KMS-11 (cell line): ENCODE data around the gene EIF2B2.
A peak's percentile ranks its signal among the peaks of the same experiment; 100 is the strongest.

ENCODE experiments used
- H2AFZ ChIP-seq: fragments of 200-600 bp; sonication (generic); 2 replicates; pipeline ENCODE4 v1.6.1; 2016; ENCODE audit warnings: antibody characterized with exemption, mixed run types, low read depth
- H3K27ac ChIP-seq: fragments of 200-600 bp; sonication (generic); 2 replicates; pipeline ENCODE4 v1.6.1; 2016; ENCODE audit warnings: mild to moderate bottlenecking, mixed run types
- H3K27me3 ChIP-seq: fragments of 200-600 bp; sonication (generic); 2 replicates; pipeline ENCODE4 v1.6.1; 2017; ENCODE audit warnings: mild to moderate bottlenecking, low read depth, mixed run types, moderate library complexity; ENCODE audit not compliant: insufficient read depth
- H3K36me3 ChIP-seq: fragments of 200-600 bp; sonication (generic); 2 replicates; pipeline ENCODE4 v1.6.1; 2017; ENCODE audit warnings: mild to moderate bottlenecking, mixed run types; ENCODE audit not compliant: insufficient read depth
- H3K4me1 ChIP-seq: fragments of 200-600 bp; sonication (generic); 2 replicates; pipeline ENCODE4 v1.6.1; 2016; ENCODE audit warnings: mild to moderate bottlenecking, low read depth, mixed run types; ENCODE audit not compliant: poor library complexity, severe bottlenecking
- H3K4me2 ChIP-seq: fragments of 200-600 bp; sonication (generic); 2 replicates; pipeline ENCODE4 v1.7.0; 2016; ENCODE audit warnings: mild to moderate bottlenecking, mixed run types
- H3K4me3 ChIP-seq: fragments of 200-600 bp; sonication (generic); IDR thresholded peaks from 2 replicates; pipeline ENCODE4 v1.6.1; 2017; ENCODE audit warnings: low read depth, low read length, mixed read lengths; ENCODE audit not compliant: insufficient read depth
- H3K79me2 ChIP-seq: fragments of 200-600 bp; sonication (generic); 2 replicates; pipeline ENCODE4 v1.6.1; 2016; ENCODE audit warnings: low read depth, mixed run types; ENCODE audit not compliant: insufficient read depth
- H3K9ac ChIP-seq: fragments of 200-600 bp; sonication (generic); 2 replicates; pipeline ENCODE4 v1.6.1; 2016; ENCODE audit warnings: mild to moderate bottlenecking, mixed run types
- H4K20me1 ChIP-seq: fragments of 200-600 bp; sonication (generic); 2 replicates; pipeline ENCODE4 v1.6.1; 2016; ENCODE audit warnings: mild to moderate bottlenecking, mixed run types; ENCODE audit not compliant: insufficient read depth
- TF ChIP-seq, protein P1 (sequence below): fragments of 200-600 bp; sonication (generic); conservative IDR thresholded peaks from 2 replicates; pipeline ENCODE4 v1.6.1; 2017; ENCODE audit warnings: low read depth, mild to moderate bottlenecking, antibody characterized with exemption, low read length, moderate library complexity, mixed read lengths

Gene EIF2B2

DNA sequence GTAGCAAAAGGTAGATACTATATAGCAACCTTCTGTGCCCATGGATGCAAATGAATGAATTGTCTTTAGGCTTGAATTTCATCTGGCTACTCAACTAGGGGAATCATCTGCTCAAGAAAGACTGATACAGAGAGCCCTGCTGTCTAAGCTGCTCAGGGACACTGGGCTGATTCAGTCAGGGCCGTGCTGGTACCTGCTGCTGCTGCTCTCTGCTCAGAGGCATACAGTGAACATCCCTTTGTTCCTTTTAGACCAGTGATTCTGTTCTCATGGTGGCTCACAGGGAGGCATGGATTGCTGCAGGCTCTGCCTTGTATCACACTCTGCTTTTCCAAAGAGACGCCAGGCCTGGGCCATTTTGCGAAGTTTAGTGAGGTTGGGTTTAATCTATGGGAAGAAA is 14.1 kb downstream of the EIF2B2 start:
- Histone ChIP-seq H3K9ac (no peak overlapping the region), H3K4me3 (no peak overlapping the region), H3K4me1 (no peaks in the 10 kb centered on the region), H4K20me1 (no peaks in the 10 kb centered on the region), H2AFZ (no peak overlapping the region), H3K27ac (no peak overlapping the region), H3K4me2 (no peak overlapping the region), H3K79me2 (no peaks in the 10 kb centered on the region), H3K36me3 (no peaks in the 10 kb centered on the region), H3K27me3 (no peaks in the 10 kb centered on the region)
- TF ChIP-seq, protein P1, sequence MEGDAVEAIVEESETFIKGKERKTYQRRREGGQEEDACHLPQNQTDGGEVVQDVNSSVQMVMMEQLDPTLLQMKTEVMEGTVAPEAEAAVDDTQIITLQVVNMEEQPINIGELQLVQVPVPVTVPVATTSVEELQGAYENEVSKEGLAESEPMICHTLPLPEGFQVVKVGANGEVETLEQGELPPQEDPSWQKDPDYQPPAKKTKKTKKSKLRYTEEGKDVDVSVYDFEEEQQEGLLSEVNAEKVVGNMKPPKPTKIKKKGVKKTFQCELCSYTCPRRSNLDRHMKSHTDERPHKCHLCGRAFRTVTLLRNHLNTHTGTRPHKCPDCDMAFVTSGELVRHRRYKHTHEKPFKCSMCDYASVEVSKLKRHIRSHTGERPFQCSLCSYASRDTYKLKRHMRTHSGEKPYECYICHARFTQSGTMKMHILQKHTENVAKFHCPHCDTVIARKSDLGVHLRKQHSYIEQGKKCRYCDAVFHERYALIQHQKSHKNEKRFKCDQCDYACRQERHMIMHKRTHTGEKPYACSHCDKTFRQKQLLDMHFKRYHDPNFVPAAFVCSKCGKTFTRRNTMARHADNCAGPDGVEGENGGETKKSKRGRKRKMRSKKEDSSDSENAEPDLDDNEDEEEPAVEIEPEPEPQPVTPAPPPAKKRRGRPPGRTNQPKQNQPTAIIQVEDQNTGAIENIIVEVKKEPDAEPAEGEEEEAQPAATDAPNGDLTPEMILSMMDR = no peak

GRCh38 chr14:75018694-75019093 is 16.0 kb downstream of the EIF2B2 start:
- no peak overlapping the region for H3K9ac ChIP-seq
- TF ChIP-seq, protein P1 = no peak
- no peak overlapping the region for H3K27ac ChIP-seq

DNA sequence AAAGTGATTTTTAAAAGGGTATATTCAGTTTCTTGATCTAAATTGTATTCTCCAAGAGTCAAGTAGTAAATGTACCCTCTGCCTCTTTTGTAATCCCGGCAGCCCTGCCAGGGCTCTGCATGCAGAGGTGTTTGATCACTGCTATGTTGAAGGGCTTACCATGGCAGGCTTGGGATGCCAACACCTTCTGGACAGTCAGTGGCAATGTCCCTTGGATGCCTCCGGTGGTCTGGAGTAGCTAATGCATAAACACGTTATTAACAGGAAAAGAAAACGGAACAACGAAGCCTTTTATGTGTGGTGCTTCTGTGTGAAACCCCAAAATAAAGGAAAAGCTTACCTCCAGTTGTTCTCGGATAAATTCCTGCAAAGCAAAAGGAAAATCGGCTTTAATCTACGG is 19.9 kb downstream of the EIF2B2 start:
- no peak overlapping the region for H2AFZ ChIP-seq
- H3K4me1 ChIP-seq = no peaks in the 10 kb centered on the region
- no peaks in the 10 kb centered on the region for H4K20me1 ChIP-seq
- no peak overlapping the region for H3K27ac ChIP-seq
- no peak overlapping the region for H3K4me3 ChIP-seq
- H3K36me3 ChIP-seq = no peaks in the 10 kb centered on the region
- TF ChIP-seq, protein P1 = peak; percentile 38; the same call in 1 of the 2 replicates
- H3K79me2 ChIP-seq = no peaks in the 10 kb centered on the region
- no peak overlapping the region for H3K9ac ChIP-seq
- H3K27me3 ChIP-seq = no peaks in the 10 kb centered on the region
- no peak overlapping the region for H3K4me2 ChIP-seq

More at GRCh38 chr14:75018694-75019093, 16.0 kb downstream of the EIF2B2 start:
- H4K20me1 ChIP-seq = no peaks in the 10 kb centered on the region
- no peaks in the 10 kb centered on the region for H3K4me1 ChIP-seq
- no peaks in the 10 kb centered on the region for H3K36me3 ChIP-seq
- H3K4me3 ChIP-seq = no peak overlapping the region
- no peaks in the 10 kb centered on the region for H3K79me2 ChIP-seq
- H3K4me2 ChIP-seq = no peak overlapping the region
- no peak overlapping the region for H2AFZ ChIP-seq
- H3K27me3 ChIP-seq = no peaks in the 10 kb centered on the region

- Histone ChIP-seq H3K4me3 (no peak overlapping the region), H3K4me2 (no peak overlapping the region), H4K20me1 (no peaks in the 10 kb centered on the region), H3K4me1 (no peaks in the 10 kb centered on the region), H3K36me3 (no peaks in the 10 kb centered on the region), H2AFZ (no peak overlapping the region), H3K27me3 (no peaks in the 10 kb centered on the region), H3K27ac (no peak overlapping the region), H3K9ac (no peak overlapping the region), H3K79me2 (no peaks in the 10 kb centered on the region)
- TF ChIP-seq, protein P1 = no peak
These were observed 20.4 kb downstream of the EIF2B2 start for GRCh38 chr14:75023108-75023507.

DNA sequence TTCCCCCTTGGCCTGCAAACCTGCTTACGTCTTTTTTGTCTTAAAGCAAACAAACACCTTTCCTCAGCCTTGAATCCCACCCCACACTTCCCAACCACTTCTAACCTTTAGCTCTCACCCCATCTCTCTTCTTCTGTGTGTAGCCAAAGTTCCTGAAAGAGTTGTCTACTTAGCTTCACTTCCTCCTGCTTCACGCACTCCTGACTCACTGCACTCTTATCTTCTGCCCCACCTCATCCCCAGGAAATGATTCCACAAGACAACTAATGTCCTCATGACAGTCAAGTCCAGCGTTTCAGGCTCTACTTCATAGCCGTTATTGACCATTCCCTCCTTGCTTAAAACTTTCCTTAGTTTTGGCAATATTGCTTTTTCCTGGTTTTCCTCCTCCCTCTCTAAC is 22.4 kb downstream of the EIF2B2 start:
- Histone ChIP-seq H2AFZ (no peak overlapping the region), H3K79me2 (no peaks in the 10 kb centered on the region), H3K27ac (no peak overlapping the region), H3K4me1 (no peaks in the 10 kb centered on the region), H3K4me3 (no peak overlapping the region), H3K4me2 (no peak overlapping the region), H4K20me1 (no peaks in the 10 kb centered on the region), H3K36me3 (no peaks in the 10 kb centered on the region), H3K9ac (no peak overlapping the region), H3K27me3 (no peaks in the 10 kb centered on the region)
- TF ChIP-seq, protein P1 = no peak
